ENCODE measurements around the gene ATL3.

- no peak for TF ChIP-seq POLR2AphosphoS5 (IDR thresholded peaks at IDR 0.05)
- TF ChIP-seq CTCF (IDR thresholded peaks at IDR 0.05), result no peak
- TF ChIP-seq POLR2A (IDR thresholded peaks at IDR 0.05), result no peak
- no peak for TF ChIP-seq EP300 (IDR thresholded peaks at IDR 0.05)
These were observed 28.0 kb downstream of the ATL3 start for GRCh38 chr11:63643205-63643604.

Data from stomach (tissue), 4 donors.